ENCODE data around the gene FAR1.
"Not testable (repeated sequence)": the region's sequence is repeated elsewhere in the genome, so short reads cannot be mapped to it uniquely, and the experiment has no call there.

FAR1 gene

DNA sequence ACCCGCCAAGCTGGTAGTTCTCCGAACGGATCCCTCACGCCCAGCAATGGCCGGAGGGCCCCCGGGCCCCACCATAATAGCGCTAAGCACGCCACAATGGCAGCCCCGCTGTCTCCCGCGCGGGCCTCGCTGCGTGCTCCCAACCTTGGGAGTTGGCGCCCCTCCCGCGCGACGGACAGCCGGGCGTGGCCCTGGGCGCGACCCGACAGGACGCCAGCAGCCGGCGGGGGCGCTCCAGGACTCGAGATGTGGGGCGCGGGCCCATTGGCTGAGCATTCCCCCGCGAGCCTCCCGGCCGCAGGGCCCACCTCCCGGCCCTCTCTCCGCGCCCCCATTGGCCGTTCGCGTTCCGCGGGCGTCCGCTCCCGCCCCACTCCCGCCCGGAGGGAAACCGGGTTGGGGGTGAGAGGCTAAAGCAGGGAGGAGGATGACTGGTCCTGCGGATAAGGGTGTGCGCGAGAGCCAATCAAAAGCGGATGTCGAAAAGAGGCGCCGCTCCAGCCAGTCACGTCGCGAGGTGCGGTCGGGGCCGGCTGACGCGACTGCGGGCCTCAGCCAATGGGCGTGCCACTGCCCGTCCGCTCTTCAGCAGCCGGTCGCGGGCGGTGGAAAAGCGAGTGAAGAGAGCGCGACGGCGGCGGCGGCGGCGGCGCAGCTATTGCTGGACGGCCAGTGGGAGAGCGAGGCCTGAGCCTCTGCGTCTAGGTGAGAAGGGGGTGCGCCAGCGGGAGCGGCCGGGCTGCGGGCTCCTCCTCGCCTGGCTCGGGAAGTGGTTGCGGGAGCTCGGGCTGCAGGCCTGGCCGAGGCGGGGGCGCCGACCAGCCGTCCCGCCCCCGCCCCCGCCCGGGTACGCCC is at the start of gene FAR1:
Gene FAR1 (plus strand): TSS at position 567 of the 855 bp plus-strand sequence. CDS start 26,098 bp downstream, outside the sequence.
- peak; percentile 84 for DNase-seq

DNA sequence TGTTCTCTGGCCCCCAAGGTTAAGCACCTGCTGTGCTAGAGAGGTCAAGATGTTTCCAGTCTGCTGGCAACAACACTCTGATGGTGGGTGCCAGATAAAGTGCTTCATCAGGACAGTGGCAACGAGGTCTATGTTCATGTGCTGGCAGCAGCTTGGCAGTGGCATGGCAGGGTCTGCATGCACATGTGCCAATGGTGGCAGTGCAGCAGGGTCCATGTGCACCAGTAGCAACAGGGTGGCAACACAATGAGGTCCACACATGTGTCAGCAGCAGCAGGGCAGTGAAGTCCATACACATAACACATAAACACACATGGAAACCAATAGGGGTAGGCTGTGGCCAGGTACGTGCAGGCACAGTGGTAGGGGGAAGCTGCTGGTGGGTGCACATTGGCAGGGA is 48.4 kb upstream of the FAR1 start:
- no peak for DNase-seq

GRCh38 chr11:13626818-13627217 is 41.6 kb upstream of the FAR1 start:
- DNase-seq: not testable (repeated sequence)

- DNase-seq: not testable (repeated sequence)
These were observed 39.8 kb upstream of the FAR1 start for GRCh38 chr11:13628634-13629033.

GRCh38 chr11:13629779-13630178 is 38.7 kb upstream of the FAR1 start:
- no peak for DNase-seq

- no peak for DNase-seq
These were observed 33.2 kb upstream of the FAR1 start for GRCh38 chr11:13635290-13635689.

DNA sequence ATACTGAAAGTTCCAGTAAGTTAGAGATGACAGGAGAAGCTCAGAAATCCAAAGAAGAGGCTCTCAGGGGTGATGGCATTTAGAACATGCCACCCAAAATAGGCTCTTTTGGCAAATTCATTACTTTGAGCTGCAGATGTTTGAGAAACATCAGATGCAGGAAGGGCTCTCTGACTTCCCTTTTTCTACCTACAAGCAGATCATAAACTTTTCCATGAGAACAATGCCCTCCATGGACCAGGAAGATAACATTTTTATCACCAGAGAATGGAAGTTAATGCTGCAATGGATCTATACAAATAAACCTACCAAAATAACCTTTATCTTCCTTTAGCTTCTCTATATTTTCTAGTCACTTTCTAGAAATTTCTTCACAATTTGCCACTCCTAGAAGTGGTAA is 32.7 kb upstream of the FAR1 start:
- no peak for DNase-seq

- no peak for DNase-seq
These were observed 31.1 kb upstream of the FAR1 start for GRCh38 chr11:13637125-13638069.

DNA sequence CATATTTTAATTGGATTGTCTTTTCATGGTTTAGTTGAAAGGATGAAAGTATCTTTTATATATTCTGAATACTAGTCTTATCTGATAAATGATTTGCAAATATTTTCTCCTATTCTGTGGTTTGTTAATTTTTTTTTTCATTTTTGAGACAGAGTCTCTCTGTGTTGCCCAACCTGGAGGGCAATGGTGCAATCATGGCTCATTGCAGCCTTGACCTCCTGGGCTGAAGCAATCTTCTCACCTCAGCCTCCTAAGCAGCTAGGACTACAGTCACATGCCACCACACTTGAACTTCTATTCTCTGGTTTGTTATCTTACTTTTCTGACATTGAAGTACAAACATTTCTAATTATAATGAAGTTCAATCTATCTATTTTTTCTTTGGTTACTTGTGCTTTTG is 30.0 kb upstream of the FAR1 start:
- no peak for DNase-seq

GRCh38 chr11:13644997-13645687 is 23.3 kb upstream of the FAR1 start:
- no peak for DNase-seq

GRCh38 chr11:13647391-13647790 is 21.1 kb upstream of the FAR1 start:
- DNase-seq: no peak

- DNase-seq: no peak
These were observed 18.8 kb upstream of the FAR1 start for GRCh38 chr11:13649619-13650018.

- DNase-seq: not testable (repeated sequence)
These were observed 17.0 kb upstream of the FAR1 start for GRCh38 chr11:13651515-13651914.

- DNase-seq: no peak
These were observed 7.3 kb upstream of the FAR1 start for GRCh38 chr11:13661074-13661623.

- no peak for DNase-seq
These were observed 4.8 kb upstream of the FAR1 start for GRCh38 chr11:13663631-13664071.

DNA sequence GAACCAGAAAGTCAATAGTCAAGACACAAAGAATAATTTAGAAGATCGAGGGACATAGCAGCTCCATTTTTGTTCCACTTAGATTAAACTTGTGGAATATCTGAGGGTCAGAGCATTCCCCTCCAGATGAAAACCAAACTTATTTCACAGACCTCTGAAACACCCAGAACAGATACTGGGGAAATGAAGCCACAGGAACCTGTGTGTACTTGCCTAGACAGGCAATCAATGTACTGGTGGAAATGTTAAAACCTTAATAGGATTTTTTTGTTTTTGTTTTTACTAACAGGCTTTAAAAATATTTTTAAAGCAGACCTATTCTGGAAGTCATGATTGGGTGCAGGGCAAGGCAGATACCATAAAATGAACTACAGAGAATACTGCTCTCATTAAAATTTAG is 4.1 kb upstream of the FAR1 start:
- no peak for DNase-seq

DNA sequence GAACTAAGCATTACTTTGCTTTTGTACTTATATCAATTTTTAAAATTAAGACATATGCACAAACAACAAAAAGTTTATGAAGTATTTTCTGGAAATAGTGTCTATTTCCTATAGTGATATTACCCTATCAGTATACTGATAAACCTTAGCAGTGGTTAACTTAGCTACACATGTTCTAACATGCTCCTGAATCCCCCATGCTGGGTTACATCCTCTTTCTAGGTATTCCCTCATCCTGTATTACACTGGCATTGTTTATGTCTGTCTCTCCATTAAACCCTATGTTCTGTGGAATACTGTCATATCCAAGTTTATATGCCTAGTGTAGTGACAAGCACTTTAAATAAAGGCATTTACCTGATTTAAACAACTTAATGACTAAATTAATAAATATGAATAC is 1.8 kb upstream of the FAR1 start:
- DNase-seq: no peak

- DNase-seq: no peak
These were observed 1.2 kb upstream of the FAR1 start for GRCh38 chr11:13667245-13667644.

GRCh38 chr11:13667795-13668101 is 720 bp upstream of the FAR1 start:
- no peak for DNase-seq

- no peak for DNase-seq
These were observed 571 bp downstream of the FAR1 start for GRCh38 chr11:13668957-13669521.

GRCh38 chr11:13669544-13670488 is 1.3 kb downstream of the FAR1 start:
- DNase-seq: no peak
